ENCODE results near the gene SNAI3. TPM values are rescaled to one million over a fixed set of nuclear protein-coding genes. Genes with fewer than 3 reads are reported as not detected.

The SNAI3 gene
- total RNA-seq, 1 donor from 2014 or later = 6.5 TPM

DNA sequence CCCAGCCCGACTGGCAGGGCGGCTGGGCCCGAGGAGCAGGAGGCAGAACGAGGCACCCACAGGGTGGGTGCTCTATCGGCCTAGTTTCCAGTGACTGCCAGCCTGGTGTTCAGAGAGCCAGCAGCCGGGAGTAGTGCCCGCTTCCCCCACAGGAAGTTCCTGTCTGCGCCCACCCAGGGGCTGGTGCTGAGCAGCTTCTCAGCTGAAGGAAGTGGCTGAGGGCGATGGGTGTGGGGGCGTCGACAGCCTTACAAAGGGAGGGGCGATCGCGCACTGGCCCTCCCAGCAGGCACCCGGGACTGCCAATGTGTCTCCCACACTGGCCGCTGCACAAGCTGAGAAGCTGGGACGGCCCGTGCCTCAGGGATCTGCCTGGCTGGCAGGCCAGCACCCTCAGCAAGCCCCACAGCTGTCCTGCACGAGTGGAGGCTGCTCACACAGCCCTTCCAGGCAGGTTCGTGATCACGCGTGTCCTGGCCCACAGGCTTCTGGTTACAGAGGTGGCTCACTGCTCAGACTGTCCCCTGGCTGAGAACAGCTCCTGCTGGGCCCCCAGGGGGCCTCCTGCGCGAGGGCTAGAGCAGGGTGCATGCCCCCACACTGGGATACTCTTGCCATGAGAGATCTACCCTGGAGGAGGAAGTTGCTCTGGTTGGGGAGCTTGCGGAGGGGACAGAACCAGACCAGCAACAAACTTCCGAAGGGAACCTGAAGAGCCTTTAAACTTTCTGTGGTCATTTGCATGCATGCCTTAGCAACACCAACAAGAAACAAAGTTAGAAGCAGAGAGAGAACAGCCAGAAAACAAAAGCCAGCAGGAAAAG lies 17.4 kb upstream of the SNAI3 start:
- no peak for DNase-seq

DNA sequence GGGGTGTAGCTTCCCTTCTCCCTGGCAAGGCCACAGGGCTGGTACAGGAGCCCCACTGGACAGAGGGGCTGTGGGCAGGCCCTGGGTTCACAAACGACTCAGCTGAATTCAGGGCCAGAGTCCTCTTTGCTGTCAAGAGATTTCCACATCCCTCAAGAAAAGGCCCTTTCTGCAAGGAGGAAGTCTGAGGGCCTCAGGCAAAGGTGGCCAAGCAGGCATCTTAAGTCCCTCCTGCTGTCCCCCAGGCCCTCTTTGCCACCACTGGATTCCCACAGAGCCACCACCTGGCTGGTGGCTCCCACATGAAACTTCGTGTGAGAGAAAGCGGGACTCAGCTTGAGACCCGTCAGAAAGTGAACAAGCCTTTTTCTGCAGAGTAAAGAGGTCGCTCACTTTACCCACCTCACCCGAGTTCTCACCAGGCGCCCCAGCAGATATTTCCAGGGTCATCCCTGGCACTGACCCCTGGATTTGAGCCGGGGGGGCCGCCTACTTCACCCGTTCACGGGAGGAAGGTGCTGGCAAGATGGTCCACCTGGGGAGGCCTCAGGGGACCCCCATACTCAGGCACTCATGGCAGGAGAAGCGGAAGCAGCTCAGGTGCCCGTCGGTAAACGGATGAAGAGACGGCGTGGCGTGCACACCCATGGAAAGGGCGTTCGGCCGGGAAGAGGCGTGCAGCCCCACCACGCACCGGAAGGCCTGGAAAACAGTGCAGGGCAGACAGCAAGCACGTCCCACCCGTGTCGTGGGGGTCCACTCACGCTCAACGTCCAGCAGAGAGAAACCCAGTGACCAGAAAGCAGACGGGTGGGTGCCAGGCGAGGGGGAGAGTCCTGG lies 16.3 kb upstream of the SNAI3 start:
- DNase-seq = no peak

- DNase-seq = no peak
Observed at GRCh38 chr16:88701581-88702370, 15.5 kb upstream of the SNAI3 start.

GRCh38 chr16:88700636-88701482 lies 14.6 kb upstream of the SNAI3 start:
- DNase-seq = peak; percentile 37

- no peak for DNase-seq
Observed at GRCh38 chr16:88700322-88700635, 14.0 kb upstream of the SNAI3 start.

DNA sequence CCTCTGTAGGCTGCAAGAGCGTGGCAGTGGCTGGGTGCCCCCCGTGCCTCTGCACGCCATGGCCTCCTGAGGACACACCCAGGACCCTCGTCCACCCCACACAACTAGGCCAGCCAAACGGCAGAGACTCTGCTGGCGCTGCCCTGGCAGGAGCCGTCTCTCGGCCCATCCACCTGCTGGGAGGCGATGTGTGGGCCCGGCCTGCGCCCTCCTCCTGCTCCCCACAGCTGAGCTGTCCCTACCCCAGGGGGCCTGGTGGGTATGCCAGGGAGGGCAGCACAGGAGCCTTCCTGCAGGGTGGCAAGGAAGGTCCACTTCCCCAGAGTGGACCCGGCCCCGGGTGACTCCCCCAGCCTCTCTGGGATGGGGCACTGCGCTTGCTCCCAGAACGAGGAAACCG lies 12.9 kb upstream of the SNAI3 start:
- no peak for DNase-seq

- no peak for DNase-seq
Observed at GRCh38 chr16:88698646-88699045, 12.3 kb upstream of the SNAI3 start.

GRCh38 chr16:88697831-88698615 lies 11.7 kb upstream of the SNAI3 start:
- no peak for DNase-seq

GRCh38 chr16:88697116-88697830 lies 11.0 kb upstream of the SNAI3 start:
- DNase-seq = no peak

DNA sequence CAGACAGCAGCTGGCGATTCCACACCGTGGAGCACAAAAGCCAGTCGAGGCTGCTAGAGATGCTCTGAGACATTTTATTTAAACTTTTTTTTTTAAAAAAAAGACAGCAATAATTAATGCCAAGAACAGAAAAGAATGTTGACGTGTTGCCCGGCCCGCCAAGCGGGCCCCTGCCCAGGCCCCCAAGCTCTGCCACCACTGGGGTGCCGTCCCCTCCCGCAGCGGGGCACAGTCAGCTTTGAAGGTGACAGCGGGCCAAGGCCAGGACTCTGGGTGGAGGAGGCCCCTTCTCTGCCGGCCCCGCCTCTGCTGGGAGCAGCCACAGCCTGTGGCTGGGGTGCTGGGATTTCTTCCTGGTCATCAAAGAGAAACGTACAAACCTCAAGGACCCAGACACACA lies 10.1 kb upstream of the SNAI3 start:
- DNase-seq = no peak

- DNase-seq = no peak
Observed at GRCh38 chr16:88695753-88696152, 9.4 kb upstream of the SNAI3 start.

DNA sequence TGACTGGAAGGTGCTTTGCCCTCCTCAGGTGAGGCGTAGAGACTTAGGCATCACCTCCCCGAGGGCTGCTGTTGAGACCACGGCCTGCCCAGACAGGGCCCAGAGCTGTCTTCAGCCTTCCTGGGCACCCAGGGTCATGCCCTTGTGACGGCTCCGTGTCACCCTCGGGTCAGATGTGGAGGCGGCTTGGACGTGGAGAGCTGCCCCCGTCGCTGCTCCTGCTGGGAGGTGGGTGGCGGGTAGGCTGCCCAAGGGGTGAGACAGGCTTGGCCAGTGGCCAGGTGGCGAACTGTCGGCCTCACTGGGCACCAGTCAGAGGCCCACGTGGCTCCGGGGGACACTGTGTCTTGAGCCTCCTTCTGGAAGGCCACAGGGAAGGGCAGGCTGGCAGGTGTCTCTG lies 8.9 kb upstream of the SNAI3 start:
- no peak for DNase-seq

GRCh38 chr16:88694221-88695087 lies 8.1 kb upstream of the SNAI3 start:
- no peak for DNase-seq

GRCh38 chr16:88693420-88694177 lies 7.3 kb upstream of the SNAI3 start:
- no peak for DNase-seq

DNA sequence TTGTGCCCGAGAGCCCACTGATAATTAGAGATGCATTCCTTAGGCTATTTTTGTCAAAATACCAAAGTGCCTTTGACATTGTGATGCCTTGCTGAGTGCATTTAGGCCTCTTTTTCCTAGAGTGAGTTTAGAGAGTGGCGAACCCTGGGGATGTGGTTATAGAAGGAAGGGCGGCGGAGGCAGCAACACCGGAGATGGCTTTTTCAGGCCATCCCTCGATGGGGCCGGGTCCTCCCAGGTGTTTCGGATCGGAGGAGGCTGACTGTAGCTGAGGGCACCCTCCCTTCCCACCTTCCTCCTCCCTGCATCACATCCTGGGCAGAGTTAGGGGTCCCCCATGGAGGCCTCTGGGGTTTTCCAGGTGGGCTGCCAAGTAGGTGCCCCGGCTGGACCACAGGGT lies 6.6 kb upstream of the SNAI3 start:
- DNase-seq = no peak

GRCh38 chr16:88691924-88692560 lies 5.7 kb upstream of the SNAI3 start:
- DNase-seq = no peak

DNA sequence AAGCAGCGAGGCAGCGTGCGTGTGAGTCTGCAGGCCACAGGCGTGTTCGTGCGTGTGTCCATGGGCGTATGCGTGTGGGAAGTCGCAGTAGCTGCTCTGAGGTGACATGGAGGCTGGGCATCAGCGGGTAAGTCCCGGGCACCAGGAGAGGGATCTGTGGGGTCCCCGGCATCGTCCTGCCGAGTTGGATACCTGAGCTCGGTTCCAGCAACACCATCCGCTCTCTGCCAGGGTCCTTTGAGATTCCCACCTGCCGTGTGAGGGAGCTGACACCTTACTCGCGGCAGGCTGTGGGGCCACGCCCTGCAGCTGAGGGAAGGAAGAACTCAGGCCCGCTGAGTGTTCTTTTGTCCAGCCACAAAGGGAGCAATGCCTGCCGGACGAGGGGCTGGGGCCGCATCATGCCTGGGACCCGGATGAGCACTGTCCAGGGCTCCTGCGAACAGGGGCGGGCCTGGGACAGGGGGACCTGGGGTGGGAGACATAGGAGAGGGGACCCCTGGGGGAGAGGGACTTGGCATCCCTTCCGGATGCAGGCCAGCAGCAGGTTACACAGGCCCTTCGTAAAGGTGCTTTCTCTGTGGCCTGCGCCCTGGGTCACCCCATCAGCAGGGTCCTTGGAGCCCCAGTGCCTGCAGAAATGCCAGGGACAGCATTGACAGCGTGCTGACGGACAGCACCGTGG lies 5.0 kb upstream of the SNAI3 start:
- no peak for DNase-seq

Measured in tongue (tissue), 2 donors.